HG03135 (cell line): Measurements from ENCODE around the gene GLE1.
"Not testable (repeated sequence)": the region's sequence is repeated elsewhere in the genome, so short reads cannot be mapped to it uniquely, and the experiment has no call there.

ENCODE experiments used
- ATAC-seq: cut with Tn5 transposase; IDR thresholded peaks from one replicate; pipeline ENCODE4 v1.9.1; 2021; ENCODE audit warnings: mild to moderate bottlenecking, moderate library complexity; ENCODE audit not compliant: unreplicated experiment

GLE1 gene

DNA sequence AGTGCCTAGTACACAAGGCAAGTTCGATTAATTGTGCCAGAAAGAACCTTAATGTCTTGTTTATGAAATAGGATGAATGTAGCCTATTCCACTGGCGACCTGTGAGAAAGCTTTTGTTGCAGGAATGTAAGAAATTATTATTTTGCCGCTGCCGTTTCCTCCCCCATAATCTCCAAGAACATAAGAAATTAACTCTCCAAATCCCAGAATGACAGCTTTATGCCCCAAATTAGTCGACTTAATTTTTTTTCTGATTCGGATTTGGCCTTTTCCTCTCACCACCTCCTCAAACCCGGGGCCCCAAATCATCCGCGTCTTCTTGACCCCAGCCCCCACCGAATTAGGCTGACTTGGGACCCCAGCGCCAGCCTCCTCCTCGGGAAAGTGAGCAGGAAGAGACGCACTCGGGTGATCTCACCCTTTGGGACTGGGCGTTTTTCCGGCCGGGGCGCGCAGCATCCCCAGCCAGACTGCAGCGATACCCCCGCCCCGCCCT is 47.2 kb downstream of the GLE1 start:
- ATAC-seq, result no peak

- ATAC-seq, result peak; percentile 82
Measured at GRCh38 chr9:128552153-128552743, 47.7 kb downstream of the GLE1 start, which contains the start of gene SPTAN1. Gene SPTAN1 (plus strand): TSS chr9:128552587. CDS start chr9:128566741, 14,154 bp downstream.

GRCh38 chr9:128552744-128553440 is 48.4 kb downstream of the GLE1 start:
- ATAC-seq, result peak; percentile 25

DNA sequence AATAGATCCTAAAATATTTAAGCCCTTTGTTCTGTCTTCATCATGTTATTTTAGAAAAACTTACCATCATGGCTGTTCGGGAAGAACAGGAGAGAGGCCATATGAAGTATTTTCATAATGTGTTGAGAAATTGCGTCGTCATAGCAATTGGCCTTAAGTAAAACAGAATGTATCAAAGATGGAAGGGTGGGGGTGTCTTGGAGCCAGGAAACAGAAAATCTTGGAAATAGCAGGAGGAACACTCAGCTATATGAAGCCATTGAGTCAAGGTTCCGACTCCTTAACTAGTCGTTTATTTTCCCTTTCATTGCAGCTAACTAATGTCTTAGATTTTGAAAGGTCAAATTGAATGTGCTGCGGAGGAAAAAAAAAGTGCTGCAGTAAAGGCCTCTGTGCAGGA is 49.2 kb downstream of the GLE1 start:
- no peak for ATAC-seq

DNA sequence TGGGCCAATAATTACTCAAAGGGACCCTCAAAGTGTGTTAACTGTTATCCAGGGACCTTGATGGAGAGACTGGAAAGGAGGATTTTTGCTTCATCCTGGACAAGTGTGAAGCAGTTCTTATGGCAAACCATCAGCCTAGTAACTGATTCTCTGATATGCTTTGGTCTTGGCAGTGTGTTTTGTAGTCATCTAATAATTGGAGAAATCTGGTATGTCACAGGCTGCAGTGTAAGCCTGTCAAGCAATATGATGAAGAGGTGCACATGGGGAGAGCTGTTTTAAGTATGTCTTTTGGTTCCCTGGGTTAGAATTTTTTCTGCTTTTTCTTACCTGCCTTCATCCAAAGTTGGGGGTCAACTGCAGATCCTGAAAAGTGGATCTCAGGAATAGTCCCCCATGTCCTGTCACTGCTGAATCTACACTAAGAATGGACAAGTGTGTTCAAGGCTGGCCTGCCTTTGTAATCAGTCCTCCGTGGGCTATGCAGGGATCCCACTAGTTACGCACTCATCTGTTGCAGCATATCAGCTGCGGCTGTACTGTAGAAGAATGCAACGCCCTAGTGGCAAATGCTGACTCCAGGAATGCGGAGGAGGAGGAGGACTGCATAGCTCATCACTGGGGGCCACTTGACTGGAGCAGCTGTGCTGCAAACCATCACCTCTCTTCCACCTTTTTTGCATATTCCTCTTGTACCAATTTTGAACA is 49.8 kb downstream of the GLE1 start:
- ATAC-seq, result no peak

GRCh38 chr9:128555180-128555721 is 50.7 kb downstream of the GLE1 start:
- no peak for ATAC-seq

GRCh38 chr9:128556276-128556675 is 51.8 kb downstream of the GLE1 start:
- ATAC-seq, result no peak

DNA sequence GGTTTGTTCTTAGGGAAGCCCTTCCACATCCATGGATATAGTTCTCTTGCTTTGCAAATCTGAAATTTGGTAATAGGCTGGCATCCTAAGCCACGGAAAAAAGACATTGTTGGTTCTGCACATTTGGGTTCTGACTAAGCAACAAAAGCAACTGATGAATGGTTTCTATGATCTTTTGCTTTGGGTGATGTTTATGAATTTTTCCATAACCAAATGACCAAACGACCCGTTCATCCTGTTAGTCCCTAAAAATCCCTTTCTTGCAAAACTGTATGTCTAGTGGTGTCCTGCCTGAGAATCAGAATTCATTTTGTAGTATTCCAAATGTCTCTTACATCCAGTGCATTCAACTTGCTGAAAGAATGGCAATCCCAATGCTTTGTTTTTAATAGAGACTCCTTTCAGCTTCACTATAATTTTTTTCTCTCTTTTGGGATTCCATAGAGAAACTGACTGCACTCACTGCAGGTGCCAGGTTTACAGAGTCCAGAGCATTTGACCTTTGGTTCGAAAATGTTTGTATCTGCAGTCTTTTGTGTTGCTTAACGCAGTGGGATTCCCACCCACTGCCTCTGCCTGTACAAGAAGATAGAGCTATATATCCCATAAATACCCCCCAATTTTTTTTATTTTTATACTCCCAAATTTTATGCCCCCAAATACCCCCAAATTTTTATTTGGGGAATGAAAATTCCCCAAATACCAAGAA is 52.6 kb downstream of the GLE1 start:
- ATAC-seq, result no peak

DNA sequence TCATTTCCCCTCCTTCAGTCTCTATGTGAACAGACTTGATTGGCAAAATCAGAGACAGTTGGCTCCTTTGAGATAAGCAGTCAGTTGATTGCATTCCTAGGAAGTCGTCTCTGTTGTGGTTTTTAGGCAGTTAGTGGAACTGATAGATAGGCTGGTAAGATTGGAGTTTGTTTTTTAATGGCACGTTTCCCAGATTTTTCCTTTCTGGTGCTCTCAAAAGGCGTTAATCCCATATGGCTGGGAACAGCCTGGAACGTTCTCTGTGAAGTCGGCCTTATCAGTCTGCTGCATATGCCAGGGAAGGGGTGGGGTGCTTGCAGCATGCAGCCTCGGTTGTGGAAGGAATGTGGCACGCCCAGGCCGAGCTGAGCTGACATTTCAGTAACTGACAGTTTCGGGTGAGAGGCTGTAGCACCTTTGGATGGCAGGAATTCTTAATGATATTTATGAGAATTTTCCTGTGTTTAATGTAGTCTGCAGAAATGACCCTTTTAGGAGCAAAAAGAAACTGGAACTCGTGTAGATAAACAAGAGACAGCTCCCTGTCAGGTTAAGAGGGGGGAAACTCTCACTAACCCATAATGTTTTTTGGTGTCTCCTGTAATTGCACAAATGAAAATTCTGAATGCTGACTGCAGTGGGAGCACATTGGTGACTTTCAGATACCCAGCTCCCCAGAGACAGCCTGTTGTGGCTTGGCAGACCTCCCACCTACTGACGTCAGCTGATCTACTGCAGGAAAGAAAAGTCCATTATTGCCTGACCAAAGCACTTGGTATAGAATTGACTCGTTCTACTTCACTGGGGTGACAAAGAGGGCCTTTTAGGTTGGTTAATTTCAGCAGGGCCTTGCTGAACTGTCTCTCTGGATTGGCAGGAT is 54.2 kb downstream of the GLE1 start:
- ATAC-seq, result peak; percentile 72

- ATAC-seq, result no peak
Measured at GRCh38 chr9:128565578-128565977, 61.1 kb downstream of the GLE1 start.

GRCh38 chr9:128568470-128569078 is 64.1 kb downstream of the GLE1 start:
- ATAC-seq, result no peak

GRCh38 chr9:128575469-128575868 is 71.0 kb downstream of the GLE1 start:
- ATAC-seq, result no peak

DNA sequence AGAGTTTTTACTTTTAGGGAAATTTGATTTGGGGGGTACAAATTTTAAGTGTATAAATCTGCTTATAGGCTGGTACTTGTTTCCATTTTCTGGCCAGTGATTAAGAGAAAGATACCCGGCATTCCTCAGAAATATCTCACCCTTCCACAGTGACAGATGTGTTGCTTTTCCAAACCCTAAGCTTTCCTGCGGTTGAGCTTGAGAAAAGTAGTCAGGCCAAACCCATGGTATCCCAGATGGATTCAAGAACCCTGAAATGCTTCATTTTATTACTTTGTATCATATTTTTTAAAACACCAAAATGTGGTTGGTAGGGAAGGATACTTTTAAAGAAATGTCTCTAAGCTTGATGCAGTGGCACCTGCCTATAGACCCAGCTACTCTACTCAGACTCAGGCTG is 71.4 kb downstream of the GLE1 start:
- ATAC-seq, result no peak

GRCh38 chr9:128577206-128577605 is 72.7 kb downstream of the GLE1 start:
- no peak for ATAC-seq

GRCh38 chr9:128579194-128579593 is 74.7 kb downstream of the GLE1 start:
- ATAC-seq, result no peak

GRCh38 chr9:128580731-128581130 is 76.2 kb downstream of the GLE1 start:
- no peak for ATAC-seq

- not testable (repeated sequence) for ATAC-seq
Measured at GRCh38 chr9:128585155-128585554, 80.6 kb downstream of the GLE1 start.

DNA sequence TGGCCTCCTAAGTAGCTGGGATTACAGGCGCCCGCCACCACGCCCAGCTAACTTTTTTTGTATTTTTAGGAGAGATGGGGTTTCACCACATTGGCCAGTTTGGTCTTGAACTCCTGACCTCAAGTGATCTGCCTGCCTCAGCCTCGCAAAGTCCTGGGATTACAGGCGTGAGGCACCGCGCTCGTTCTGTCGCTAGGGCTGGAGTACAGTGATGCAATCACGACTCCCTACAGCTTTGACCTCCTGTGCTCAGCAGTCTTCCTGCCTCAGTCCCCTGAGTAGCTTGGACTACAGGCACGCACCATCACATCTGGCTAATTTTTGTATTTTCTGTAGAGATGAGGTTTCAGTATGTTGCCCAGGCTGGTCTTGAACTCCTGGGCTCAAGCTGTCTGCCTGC is 82.4 kb downstream of the GLE1 start:
- not testable (repeated sequence) for ATAC-seq

GRCh38 chr9:128587453-128587852 is 82.9 kb downstream of the GLE1 start:
- no peak for ATAC-seq
